MCF 10A (cell line): ENCODE measurements around the gene CD79B. TPM values are rescaled to one million over a fixed set of nuclear protein-coding genes. Genes with fewer than 3 reads are reported as not detected.

Experiments used
- BruUV-seq: library from RNA; stranded (reverse); fragments of 400-500 nt; replicated peaks from 2 replicates; lab custom pipeline; 2021; lab: Mats Ljungman, UMichigan
- CTCF ChIA-PET: fragments of 300-600 bp; sonication (Branson Sonifier 250); formaldehyde crosslinking; extraction: SDS; loops from one replicate; lab custom pipeline; 2021; ENCODE audit warnings: antibody characterized with exemption, inconsistent platforms; lab: Yijun Ruan, JAX
- POLR2A ChIA-PET: fragments of 300-600, 350-650 bp; sonication (Branson Sonifier 250); formaldehyde crosslinking; extraction: SDS; loops from one replicate; lab custom pipeline; 2020; ENCODE audit warnings: antibody characterized with exemption, inconsistent platforms; lab: Yijun Ruan, JAX
- DNase-seq: peaks from one replicate; pipeline ENCODE4 v3.0.0-alpha.2; 2018; ENCODE audit not compliant: unreplicated experiment
- H3K27ac Mint-ChIP-seq: one replicate; pipeline ENCODE4 v1.8.0; 2022; ENCODE audit warnings: mild to moderate bottlenecking, low read depth, mixed read lengths; ENCODE audit not compliant: unreplicated experiment
- H3K27me3 Mint-ChIP-seq: one replicate; pipeline ENCODE4 v1.8.0; 2022; ENCODE audit warnings: mixed read lengths; ENCODE audit not compliant: insufficient read depth, unreplicated experiment
- H3K36me3 Mint-ChIP-seq: one replicate; pipeline ENCODE4 v1.8.0; 2022; ENCODE audit warnings: mild to moderate bottlenecking, moderate library complexity, mixed read lengths; ENCODE audit not compliant: insufficient read depth, unreplicated experiment
- H3K4me1 Mint-ChIP-seq: one replicate; pipeline ENCODE4 v1.8.0; 2022; ENCODE audit warnings: mixed read lengths; ENCODE audit not compliant: insufficient read depth, unreplicated experiment
- H3K4me3 Mint-ChIP-seq: one replicate; pipeline ENCODE4 v1.8.0; 2022; ENCODE audit warnings: mild to moderate bottlenecking, moderate library complexity, mixed read lengths; ENCODE audit not compliant: unreplicated experiment
- H3K9me3 Mint-ChIP-seq: one replicate; pipeline ENCODE4 v1.8.0; 2022; ENCODE audit warnings: mixed read lengths; ENCODE audit not compliant: unreplicated experiment
- CTCF ChIP-seq: fragments of 200-600 bp; IDR thresholded peaks from one replicate; pipeline ENCODE4 v1.8.0; 2022; ENCODE audit warnings: antibody characterized with exemption, mild to moderate bottlenecking; ENCODE audit not compliant: unreplicated experiment
- intact Hi-C: fragments of 100-400 bp; cut with micrococcal nuclease; formaldehyde crosslinking; loops from 2 replicates; pipeline ENCODE4 v1.14.1; 2022
- total RNA-seq: library from RNA; stranded (reverse); gene quantifications from 2 replicates; pipeline ENCODE4 v1.2.3, GENCODE V29; 2022

Gene CD79B
- total RNA-seq, 1 experiment from 2014 or later, result not detected

GRCh38 chr17:63929860-63930766 lies 2.0 kb downstream of the CD79B start:
- BruUV-seq, result no TSS peak
- no peak for DNase-seq

GRCh38 chr17:63928966-63929695 lies 3.0 kb downstream of the CD79B start:
- intact Hi-C loops, result no loop called here
- no peaks in the 10 kb centered on the region for H3K9me3 Mint-ChIP-seq
- BruUV-seq, result no TSS peak
- H3K4me1 Mint-ChIP-seq, result no peaks in the 10 kb centered on the region
- no peak overlapping the region for H3K27ac Mint-ChIP-seq
- DNase-seq, result no peak
- ChIA-PET POLR2A (interaction anchor here (0.9 kb wide), 1 partner anchor 298 kb away, joined by 3 read pairs; no protein-coding TSS in a partner anchor), CTCF (interaction anchor here (0.8 to 2.4 kb wide), 4 partner anchors 10 to 87 kb away, joined by 3 to 18 read pairs (median 4); partner anchors contain the start of gene GH1)
- H3K4me3 Mint-ChIP-seq, result no peak overlapping the region
- no peaks in the 10 kb centered on the region for H3K27me3 Mint-ChIP-seq
- TF ChIP-seq CTCF, result no peak
- no peaks in the 10 kb centered on the region for H3K36me3 Mint-ChIP-seq

More at GRCh38 chr17:63929860-63930766, 2.0 kb downstream of the CD79B start:
- H3K4me3 Mint-ChIP-seq, result no peak overlapping the region
- no peak overlapping the region for H3K27ac Mint-ChIP-seq
- no peaks in the 10 kb centered on the region for H3K27me3 Mint-ChIP-seq
- H3K9me3 Mint-ChIP-seq, result no peaks in the 10 kb centered on the region
- no peaks in the 10 kb centered on the region for H3K4me1 Mint-ChIP-seq
- ChIA-PET POLR2A (interaction anchor here (0.9 kb wide), 1 partner anchor 297 kb away, joined by 3 read pairs; no protein-coding TSS in a partner anchor), CTCF (interaction anchor here (0.8 to 2.4 kb wide), 3 partner anchors 11 to 20 kb away, joined by 3 to 18 read pairs (median 4); partner anchors contain the start of gene GH1)
- H3K36me3 Mint-ChIP-seq, result no peaks in the 10 kb centered on the region
- no peak for TF ChIP-seq CTCF
- intact Hi-C loops, result no loop called here

DNA sequence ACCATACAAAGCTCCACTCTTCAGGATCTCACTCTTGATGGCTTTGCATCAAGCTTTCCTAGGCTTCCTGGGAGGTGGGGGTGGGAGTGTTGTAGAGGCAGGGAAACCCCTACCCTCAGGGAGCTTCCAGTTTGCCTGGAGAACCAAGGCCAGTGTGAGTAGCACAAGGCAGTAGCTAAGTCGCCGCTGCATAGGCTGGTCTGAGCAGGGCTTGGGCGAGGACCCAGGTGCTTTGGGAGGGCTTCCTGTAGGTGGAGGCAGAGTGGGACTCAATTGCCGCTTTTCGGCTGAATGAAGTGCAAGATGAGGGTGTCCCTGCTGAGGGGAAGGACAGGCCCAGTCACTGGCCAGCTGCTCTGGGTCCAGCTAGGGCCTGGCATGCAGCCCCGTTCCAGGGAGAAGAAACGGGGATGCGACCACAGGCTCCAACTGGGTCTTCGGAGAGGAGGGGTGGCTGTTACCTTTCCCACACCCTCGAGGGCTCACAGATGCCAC lies 3.9 kb downstream of the CD79B start:
- POLR2A ChIA-PET, result no interaction called here
- H3K9me3 Mint-ChIP-seq, result no peaks in the 10 kb centered on the region

More for the DNA sequence above, 3.9 kb downstream of the CD79B start:
- CTCF ChIA-PET, result interaction anchor here (0.8 to 2.4 kb wide), 3 partner anchors 9 to 88 kb away, joined by 3 to 18 read pairs (median 4); partner anchors contain the start of gene GH1
- no peaks in the 10 kb centered on the region for H3K4me1 Mint-ChIP-seq
- TF ChIP-seq CTCF, result no peak
- DNase-seq, result no peak
- no peaks in the 10 kb centered on the region for H3K36me3 Mint-ChIP-seq
- no TSS peak for BruUV-seq
- no peak overlapping the region for H3K27ac Mint-ChIP-seq
- intact Hi-C loops, result no loop called here
- no peaks in the 10 kb centered on the region for H3K27me3 Mint-ChIP-seq
- H3K4me3 Mint-ChIP-seq, result no peak overlapping the region
